NCI-H446 (cell line): ENCODE measurements around the gene CAMK1G.

Source experiments
- DNase-seq, 2 experiments: peaks; one replicate each; lab custom pipeline; 2025; lab: John Stamatoyannopoulos, UW

The CAMK1G gene

DNA sequence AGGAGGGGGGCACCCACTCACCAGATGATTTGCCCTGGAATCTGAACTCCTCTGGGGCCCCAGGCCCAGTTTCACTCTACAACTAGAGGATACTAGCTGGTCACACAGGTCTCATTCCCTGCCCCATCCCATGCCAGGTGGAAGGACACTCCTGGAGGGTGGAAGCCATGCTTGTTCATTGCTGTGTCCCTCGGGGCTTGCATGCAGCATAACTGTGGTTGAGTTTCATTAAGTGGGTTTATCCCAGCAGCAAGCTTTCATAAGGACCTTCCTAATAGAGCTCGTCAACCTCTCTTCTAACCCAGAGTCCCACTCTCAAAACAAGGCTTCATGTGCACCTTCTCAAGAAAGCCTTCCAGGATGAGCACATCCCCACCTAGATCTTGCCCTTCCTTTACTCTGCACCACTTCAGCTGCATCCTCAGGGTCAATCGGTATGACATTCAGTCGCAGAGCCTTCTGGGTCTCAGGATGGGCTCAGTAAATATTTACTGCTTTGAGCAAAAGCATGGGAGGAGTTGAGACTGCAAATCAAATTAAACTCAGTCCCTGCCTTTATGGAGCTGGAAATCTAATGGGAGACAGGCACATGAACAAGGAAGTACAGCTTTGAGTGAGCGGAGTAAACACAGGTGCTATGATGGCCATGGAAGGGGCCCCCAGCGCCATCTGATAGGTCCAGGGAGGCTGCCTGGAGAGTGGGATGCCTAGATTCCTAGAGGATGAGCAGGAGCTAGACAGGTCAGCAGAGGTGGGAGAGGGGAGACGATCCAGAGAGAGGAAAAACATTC, 36.4 kb downstream of the CAMK1G start:
- DNase-seq, result no peak

DNA sequence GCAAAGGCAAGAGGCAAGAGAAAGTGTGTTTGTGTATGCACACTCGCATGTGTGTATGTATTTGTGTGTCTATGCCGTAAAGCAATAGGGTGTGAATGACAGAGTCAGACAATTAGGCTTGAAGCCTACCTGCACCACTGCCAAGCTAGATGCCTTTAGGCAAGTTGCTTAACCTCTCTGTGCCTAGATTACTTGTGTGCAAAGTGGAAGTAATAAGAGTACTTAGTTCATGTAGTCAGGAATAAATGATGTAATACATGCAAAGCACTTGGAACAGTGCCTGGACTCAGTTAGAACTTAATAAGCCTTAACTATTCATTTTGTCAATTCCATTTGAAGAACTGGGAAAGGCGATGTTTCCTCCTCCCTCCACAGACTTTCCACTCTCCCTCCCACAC, 37.0 kb downstream of the CAMK1G start:
- no peak for DNase-seq

DNA sequence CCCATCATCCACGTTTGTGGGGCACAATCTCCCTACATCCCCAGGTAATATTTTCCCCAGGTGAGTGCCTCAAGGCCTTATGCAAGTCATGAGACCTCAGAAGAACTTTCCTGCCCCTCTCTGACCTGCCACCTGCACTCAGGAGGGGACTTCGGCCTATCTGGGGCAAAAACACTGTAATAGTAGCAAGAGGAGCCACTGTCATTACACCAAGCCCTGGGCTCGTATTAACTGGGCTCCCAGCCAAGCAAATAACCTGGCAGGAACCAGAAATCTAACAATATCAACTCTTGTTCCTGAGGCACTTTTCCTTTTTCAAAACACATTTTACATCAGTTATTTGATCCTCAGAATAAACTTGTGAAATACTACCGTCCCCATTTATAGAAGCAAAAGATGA, 37.8 kb downstream of the CAMK1G start:
- DNase-seq, result peak in 1 of 2 experiments; percentile 15

DNA sequence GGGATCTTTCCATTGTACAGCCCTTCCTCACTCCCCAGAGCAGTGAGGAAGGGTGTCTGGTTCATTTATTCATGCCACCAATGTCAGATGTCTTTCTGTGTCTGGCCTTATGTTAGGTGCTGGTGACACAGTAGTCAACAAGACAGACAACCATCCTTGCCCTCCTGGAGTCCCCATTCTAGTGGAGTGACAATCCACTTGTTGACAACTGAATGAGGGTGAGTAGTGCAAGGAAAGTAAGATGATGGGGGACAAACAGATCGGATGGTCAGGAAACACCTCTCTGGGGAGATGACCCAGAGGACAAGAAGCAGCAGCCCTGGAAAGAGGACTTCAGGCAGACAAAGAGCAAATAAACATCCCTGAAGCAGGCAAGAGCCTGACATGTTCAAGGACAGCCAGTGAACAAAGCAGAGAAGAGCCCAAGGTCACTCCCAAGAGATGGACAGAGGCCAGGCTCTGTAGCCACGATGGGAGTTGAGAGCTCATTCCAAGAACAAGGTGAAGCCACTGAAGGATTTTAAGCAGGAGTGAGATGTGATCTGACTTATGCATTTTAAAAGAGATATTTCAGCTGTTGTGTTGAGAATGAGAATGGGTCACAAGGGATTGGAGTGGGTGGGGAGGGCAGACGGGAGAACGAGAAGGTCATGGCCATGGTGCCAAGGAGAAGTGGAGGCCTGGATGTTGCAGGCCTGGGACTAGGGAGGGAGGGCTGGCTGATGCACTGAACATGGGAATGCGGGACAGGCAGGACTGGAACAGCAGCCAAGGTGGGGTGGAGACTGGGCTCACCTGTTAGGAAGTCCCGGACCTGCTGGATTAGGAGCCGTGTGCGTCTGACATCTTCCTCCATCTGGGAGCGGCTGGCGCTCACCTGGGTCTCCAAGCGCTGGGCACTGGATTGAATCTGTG, 38.5 kb downstream of the CAMK1G start:
- no peak for DNase-seq

DNA sequence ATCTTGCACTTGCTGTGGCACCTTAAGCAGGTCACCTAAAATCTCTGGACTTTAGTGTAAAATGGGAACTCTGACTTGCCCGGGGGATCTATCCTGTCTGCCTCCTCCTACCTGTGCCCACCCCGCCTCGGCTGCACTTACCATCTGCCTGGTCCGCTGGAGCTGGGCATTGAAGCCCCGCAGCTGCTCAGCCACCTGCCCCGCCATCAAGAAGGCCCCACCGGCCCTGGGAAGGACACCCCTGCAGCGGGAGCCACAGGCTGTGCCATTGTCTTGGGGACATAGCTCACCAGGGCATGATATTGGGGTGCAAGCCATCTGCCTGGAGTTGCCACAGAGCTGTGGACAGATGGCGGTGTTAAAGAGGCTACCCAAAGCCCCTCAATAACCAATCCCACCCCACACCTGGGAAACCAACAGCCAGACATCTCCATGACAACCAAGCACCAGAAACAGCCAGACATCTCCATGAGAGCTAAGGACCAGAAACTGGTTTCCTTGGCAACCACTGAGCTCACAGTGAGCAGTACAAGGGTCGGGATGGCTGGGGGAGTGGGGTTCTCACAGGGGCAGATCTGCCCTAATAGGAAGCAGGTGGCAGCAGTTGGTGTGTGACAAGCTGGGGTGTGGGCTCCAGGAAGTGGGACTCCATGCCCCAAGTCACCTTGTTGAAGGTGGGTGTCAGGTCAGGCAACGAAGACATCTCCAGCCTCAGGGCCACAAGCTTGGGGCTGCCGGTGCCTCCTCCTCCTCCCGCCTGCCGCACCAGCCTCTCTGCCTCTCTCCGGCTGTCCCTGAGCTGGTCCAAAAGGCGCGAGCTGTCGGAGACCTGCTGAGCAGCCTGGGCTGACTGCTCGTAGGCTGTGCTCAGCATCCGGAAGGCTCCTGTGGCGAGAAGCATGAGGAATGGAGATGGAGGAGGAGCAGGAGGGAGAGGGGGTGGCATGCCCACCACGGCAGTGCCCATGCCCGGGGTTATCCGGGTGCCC, 39.6 kb downstream of the CAMK1G start:
- no peak for DNase-seq

DNA sequence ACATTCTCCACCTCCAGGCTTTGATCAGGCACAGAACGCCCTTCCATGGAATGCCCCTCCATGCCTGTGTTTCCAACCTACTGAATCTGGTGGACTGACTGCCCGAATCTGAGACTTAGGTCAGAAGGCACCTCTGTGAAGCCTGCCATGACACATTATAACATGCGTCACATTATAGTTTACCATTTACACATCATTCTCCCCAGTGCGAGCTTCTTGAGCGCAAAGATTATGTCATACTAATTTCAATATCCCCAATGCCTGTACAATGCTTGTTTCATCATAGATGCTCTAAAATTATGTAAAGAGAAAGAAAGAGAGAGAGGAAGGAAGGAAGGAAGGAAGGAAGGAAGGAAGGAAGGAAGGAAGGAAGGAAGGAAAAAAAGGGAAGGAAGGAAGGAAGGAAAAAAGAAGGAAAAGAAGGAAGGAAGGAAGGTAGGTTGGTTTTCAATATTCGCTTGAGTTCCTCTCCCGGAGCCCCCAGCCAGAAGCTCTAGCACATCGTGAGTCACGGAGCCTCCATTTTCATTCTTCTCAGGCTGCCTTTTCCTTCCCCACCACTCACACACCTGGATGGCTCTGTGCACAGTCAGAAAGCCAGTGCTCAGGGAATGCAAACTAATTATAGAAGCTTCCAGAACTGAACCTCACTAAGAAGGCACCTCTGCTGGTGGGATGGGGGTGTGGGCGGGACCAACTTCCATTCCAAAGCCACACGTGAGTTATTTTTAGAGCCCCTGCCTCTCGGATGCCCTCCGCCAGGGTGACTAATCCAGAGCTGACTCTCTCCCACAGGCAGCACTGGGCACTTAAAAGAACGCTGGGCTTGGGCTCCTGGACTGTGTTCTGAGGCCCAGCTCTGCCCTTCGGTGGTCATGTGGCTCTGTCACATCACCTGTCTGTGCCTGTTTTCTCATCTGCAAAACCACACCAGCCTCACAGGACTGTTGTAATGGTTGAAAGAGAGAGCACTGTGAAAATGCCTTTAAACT, 41.3 kb downstream of the CAMK1G start:
- no peak for DNase-seq

DNA sequence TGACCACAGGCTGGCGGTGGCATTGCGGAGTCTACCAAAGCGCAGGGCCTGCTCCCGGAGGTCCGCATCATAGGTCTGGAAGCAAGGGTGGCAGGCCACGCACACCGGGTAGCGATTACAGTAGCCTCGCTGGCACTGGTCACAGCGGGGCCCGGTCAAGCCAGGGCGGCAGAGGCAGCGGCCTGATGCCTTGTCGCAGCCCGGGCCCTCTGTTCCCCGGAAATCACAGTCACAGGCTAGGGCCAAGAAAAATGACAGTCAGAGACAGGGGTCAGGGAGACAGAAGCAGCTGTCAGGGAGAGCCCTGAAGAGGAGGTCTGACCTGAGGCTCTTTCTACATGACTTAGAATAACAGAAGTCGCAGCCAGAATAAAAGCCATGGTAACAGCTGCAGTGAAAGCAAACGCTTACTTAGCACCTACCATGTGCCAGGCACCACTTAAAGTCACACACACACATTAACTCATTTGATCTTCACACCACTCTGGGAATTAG, 42.3 kb downstream of the CAMK1G start:
- peak; percentile 29 to 41 for DNase-seq

DNA sequence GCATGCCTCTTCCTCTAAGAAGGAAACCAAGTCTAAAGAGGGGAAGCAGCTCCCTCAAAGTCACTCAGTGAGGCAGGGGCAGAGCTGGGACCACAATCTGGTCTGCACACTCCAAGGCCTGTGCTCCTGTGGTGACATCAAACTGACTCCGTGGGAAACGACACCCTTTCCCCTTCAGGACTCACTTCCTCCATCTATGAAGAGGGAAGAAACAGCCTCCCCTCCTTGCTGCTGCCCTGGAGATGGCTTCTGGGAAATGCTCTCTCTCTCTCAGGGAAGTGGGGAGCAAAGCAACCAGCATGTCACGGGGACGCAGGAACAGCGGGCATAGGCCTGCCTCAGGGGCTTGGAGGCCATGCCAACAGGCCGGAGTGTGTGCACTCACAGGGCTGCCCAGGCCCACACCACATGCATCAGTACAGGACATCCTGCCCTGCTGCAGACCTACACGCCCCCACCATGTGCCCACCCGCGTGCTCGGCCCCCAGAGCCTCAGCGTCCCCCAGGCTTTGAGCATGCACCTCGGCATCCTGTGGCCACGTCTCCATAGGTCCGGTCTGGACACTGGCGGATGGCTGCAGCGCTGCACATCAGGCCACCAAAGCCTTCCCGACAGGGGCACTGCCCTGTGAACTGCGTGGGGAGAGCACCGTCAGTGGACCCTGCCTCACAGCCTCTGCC, 43.0 kb downstream of the CAMK1G start:
- no peak for DNase-seq

DNA sequence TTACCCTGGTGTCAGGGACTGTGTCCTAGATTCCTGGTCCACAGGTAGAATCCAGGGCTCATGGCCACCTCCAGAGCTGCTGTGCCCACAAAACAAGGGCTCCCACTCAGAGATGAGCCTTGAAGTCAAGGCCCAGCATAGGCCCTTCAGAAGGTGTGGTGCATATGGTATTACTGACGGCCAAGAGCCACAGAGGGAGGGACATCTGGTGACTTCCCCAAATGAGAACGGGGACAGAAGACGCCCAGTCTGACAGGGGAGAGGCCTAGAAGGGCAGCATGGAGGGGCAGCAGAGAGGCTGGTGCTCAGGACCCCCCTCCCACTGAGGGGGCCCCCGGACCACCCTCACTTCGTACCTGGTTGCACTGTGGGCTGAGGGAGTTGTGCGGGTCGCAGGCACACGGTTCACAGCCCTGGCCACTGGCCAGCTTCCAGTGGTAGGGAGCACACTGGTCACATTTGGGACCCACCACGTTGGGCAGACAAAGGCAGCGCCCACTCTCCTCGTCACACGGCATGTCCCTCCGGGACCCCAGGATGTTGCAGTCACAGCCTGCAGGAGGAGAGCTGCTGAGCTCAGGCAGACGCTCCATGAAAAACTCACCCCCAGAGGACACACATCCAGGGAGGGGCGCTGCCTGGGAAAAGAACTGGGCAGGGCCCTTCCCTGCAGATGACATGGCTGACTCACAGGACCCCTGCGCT, 43.7 kb downstream of the CAMK1G start:
- DNase-seq, result peak in 1 of 2 experiments; percentile 46

DNA sequence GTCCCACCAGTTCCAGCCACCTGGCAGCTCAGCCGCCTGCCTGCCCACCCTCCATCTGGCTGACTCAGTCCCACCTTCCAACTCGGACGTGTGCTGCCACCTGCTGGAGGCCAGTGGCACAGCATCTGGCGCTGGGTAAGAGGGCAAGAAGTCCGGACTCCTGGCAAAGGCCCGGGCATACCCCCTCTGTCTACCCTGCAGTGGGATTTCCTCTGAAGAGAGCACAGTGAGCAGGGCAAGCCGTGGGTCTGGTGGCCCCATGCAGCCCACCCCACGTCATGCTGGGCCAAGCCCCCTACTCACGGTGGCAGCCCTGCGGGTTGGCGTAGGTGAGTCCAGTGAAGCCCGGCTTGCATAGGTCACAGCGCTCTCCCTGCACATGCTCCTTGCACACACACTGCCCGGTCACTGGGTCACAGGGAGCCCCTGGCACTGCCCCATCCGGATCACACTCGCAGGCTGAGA, 44.2 kb downstream of the CAMK1G start:
- DNase-seq, result peak; percentile 87 to 96

DNA sequence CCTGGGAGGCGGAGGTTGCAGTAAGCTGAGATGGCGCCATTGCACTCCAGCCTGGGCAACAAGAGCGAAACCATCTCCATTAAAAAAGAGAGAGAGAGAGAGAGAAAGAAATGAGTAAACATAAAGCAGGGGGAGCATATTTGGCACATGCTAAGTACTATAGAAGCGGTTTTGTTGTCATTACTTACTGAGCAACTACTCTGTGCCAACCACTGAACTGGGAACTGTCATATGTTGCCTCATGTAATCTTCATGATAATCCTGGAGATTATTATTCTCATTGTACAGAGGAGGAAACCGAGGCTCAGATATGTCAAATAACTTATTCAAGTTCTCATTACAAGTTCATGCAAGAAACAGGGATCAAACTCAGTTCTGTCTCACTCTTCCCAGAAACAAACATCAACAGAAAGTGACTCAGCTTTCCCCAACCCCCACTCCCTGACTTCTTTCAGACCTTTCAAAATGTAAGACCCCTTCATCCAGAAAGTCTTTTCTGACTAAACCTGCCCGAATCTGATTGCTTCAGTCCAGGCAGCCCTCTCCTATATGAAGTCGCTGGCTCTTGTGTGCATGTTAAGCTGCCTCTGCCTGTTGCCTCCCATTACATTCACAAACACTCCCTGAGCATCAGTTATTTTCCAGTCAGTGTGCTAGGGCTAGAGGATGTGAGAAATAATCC, 45.2 kb downstream of the CAMK1G start:
- no peak for DNase-seq

DNA sequence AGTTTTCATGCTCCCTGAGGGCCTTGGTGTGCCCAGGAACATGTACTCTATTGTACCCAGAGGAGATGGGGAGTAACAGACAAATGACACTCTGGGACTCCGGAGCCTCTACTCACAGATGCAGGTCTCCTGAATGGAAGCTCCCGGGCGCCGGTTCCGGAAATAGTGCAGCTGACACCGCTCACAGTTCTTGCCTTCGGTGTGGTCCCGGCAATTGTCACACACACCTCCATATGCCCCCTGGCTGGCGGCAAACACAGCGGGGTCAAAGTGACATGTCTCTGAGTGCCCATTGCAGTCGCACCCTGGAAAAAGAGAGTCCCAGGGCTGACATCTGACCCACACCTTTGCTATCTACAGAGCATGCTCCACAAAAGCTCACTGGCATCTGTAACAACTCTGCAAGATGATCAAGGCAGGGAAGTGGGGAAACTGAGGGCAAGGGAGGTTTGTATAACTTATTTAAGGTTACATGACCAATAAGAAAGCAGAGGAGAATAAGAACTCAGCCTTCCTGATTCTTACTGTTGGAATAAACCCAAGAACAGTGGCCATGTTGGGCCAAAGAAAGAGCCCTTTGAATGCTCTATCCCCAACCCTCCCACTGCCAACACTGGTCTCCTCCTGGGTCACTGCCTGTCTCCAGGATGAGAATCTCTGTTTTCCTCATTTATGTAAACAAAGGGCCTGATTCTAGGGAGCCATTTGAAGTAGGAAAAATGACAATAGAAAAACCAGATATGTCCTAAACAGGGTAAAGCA, 46.3 kb downstream of the CAMK1G start:
- DNase-seq, result no peak

DNA sequence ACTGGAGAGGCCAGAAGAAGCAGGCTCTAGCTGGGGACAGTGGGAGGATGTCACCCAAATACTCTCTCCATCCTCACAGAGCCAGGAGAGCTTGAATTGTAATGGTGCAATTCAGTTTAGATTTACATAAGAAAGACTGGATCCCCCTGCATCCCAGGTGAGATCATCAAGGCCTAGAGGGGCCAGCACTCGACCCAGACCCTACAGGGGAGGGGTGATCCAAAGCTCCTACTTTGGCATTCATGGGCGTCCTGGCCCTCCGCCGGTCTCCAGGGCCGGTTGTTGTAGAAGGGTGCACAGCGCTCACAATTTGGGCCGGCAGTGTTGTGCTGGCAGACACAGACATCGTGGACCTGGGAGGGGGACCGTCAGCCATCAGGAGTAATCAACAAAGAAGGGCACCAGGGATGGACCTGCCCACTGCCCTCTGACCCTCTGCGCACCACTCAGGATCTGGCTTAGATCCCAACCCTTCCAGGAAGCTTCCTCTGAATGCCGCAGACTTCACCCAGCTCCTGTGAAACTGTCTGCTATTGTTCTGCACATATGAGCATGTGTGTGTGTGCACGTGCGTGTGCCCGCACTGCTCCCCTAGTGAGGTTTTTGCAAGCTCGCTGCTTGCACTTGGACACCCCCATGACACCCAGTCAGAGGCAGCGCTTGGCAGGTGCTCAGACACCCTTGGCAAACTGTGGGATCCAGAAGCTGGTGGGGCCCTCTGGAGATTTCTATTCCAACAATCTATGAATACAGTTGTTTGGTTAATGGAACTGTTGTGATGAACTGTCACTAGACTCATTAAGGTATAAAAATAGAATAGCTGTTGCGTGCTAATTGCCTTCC, 47.1 kb downstream of the CAMK1G start:
- no peak for DNase-seq

DNA sequence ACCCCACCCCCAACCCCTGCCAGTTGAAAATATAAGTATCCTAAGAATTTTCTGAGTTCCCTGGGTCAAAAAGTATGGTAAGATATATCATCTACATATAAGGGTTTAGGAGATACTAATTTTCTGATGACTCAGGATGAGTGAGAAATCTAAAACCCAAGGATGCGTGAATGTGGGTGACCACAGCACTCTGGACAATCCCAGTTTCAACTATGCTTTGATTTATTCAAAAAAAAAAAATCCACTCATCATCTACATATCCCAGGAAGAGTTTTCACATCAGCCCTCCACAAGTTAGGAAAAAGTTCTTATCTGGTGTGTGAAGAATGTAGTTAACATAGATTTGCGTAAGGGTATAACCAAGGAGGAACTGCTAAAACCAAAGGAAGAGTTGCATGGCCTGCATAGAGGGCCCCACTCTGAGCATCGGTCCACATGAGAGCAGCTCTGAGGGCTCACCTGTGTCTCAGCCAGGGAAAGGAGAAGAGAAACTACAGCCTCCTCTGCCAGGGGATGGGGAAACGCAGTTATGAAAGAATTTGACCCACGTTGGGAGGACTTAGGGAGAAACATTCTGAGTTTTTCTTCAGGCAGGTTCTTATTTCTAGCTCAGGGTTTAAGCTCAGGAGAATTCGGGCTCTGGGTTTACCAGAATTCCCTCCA, 50.0 kb downstream of the CAMK1G start:
- DNase-seq, result no peak

DNA sequence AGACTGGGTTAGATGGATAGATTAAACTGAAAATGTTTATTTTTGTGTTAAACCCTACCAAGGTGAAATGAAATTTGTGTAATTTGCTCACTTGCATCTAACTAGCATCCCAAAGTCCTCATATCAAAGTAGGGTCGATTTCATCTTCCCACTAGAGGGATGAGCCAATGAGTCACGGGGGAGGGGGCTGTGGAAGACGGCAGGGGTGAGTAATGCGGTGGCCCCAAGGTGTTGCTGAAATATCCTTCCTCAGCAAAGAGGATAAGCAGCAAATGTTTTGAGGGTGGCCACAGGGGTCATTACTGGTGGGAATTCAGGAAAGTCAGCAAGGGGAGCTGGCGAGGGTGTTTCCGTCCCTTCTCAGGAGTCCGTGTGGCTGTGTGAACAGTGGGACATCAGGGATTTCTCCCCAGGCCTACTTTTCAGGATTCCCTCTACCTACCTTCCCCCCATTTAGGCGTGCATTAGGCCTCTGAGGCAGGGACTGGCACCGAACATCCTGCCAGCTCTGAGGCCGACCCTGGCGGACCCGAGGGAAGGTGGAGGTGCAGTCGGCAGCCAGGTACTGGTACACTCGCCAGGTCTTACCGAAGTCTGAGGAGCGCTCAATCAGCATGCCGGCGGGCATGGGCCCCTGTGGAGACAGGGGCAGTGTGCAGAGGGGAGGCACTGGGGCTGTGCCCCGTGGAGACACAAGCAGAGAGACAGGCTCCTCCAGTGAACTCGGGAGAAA, 50.7 kb downstream of the CAMK1G start:
- DNase-seq, result no peak

DNA sequence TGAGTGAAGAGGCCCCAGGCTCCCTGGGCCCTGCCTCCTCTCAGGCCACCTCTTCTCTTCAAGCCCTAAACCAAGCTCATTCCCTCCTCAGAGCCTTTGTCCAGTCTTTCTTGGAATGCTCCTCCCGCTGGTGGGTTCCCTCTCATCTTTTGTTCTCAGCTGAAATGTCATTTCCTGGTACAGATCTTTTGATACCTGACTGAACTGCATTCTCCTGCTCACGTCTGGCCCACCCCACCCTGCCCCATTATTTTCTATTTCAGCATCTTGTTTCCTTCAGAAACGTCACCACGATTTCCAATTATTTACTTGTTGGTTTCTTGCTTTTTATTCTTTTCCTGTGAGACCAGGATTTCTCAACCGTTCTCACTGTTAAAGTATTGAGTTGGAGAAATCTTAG, 52.3 kb downstream of the CAMK1G start:
- DNase-seq, result no peak
